ENCODE measurements around the gene KLHL2.
"Not testable (repeated sequence)": the region's sequence is repeated elsewhere in the genome, so short reads cannot be mapped to it uniquely, and the experiment has no call there.

The KLHL2 gene

DNA sequence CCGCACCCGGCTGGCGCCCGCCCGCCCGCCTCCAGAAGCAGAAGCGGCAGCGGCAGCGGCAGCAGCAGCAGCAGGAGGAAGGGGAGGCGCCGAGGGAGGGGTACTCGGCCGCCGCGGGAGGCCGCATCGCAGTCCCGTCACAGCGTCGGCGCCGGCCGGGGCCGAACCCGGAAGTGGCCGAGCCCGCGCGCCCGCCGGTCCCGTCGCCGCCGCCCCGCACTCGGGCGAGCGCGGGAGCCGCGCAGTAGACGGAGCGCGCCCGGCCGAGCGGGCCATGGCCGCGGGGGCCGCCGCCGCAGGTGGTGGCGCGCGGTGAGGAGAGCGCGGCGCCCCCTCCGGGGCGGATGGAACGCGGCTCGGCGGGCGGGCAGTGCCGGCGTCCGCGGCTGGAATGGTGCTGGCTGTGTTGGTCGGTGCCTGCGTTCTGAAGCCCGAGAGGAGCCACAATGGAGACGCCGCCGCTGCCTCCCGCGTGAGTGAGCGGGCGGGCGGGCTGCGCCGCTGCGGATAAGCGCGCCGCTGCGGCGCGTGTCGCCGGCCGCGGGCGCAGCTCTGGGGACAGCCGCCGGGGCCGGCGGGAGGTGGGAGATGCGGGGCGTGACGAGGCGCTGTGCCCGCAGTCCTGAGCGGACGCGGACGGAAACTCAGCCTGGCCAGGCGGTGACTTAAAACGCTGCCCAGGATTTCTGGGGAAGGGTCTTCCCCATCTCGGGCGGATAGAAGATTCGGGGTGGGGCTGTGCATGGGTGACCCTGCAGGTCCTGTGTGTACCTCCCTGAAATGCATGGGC is at the start of gene KLHL2:
TSS of gene KLHL2 (plus strand) at position 131 of the 790 bp plus-strand sequence. CDS start at position 447, 316 bp downstream.
- DNase-seq: peak; percentile 73 to 83

DNA sequence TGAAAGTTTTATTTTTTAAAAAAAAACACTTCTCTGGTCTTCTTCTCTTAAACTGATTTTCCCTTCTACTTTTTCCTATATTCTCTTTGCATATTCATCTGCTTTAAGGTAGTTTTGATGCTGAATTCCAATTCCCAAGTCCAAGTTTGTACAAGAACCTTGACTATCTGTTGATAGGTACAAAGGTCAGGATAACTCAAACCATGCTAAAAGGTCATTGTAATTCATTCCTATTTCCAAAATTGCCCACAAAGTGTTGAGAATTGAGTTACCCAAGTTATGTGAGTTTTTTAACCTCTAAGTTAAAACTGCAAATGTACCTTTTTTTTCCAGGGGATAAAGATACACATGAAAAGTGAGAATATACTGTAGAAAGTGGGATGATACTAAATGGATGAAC is 48.6 kb upstream of the KLHL2 start:
- DNase-seq: no peak

GRCh38 chr4:165164257-165164656 is 43.1 kb upstream of the KLHL2 start:
- DNase-seq: no peak

- not testable (repeated sequence) for DNase-seq
Observed at GRCh38 chr4:165166872-165167271, 40.5 kb upstream of the KLHL2 start.

DNA sequence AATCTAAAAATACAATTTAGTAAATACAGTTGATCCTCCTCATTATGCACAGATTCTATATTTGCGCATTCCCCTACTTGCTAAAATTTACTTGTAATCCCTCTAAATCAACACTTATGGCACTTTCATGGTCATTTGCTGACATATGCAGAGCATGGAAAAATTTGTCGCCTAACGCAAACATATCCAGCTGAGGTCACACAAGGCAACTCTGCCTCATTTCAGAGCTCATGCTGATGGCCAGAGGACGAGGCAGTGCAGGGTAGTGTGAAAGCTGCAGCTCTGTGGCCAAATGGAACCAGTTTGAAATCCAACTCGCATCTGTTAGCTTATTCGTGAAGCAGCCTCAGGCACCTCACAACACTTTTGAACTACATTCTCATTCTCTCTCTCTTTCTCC is 39.7 kb upstream of the KLHL2 start:
- no peak for DNase-seq

DNA sequence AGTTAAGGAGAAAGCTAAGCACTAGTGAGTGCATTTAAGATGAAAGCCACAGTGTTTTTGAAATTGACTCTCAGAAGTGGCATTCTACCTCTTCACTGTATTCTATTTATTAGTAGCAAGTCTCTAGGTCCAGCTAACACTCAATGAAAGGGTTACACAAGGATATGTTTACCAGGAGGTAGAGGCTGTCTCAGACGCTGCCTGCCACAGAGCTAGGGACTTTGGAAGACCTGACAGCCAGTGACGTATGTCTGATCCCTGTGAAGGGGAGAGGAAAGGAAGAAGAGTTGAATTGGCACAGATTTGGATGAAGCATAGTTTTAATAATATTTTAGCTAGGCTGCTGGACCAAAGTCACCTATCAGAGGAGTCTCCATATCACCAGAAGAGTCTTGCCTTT is 36.5 kb upstream of the KLHL2 start:
- DNase-seq: no peak

DNA sequence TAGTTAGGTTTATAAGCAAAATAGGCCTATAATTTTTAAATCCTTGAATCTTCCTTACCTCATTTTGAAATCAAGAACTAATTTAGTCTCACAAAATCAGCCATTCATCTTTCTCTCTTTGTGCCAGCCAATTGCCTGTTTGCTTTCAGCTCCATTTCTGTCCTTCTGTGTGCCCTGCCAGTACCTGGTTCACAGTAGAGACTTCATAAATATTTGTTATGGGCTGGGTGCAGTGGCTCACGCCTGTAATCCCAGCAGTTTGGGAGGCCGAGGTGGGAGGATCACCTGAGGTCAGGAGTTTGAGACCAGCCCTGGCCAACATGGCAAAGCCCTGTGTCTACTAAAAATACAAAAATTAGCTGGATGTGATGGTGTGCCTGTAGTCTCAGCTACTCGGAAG is 31.9 kb upstream of the KLHL2 start:
- not testable (repeated sequence) for DNase-seq

GRCh38 chr4:165175879-165176278 is 31.5 kb upstream of the KLHL2 start:
- no peak for DNase-seq

DNA sequence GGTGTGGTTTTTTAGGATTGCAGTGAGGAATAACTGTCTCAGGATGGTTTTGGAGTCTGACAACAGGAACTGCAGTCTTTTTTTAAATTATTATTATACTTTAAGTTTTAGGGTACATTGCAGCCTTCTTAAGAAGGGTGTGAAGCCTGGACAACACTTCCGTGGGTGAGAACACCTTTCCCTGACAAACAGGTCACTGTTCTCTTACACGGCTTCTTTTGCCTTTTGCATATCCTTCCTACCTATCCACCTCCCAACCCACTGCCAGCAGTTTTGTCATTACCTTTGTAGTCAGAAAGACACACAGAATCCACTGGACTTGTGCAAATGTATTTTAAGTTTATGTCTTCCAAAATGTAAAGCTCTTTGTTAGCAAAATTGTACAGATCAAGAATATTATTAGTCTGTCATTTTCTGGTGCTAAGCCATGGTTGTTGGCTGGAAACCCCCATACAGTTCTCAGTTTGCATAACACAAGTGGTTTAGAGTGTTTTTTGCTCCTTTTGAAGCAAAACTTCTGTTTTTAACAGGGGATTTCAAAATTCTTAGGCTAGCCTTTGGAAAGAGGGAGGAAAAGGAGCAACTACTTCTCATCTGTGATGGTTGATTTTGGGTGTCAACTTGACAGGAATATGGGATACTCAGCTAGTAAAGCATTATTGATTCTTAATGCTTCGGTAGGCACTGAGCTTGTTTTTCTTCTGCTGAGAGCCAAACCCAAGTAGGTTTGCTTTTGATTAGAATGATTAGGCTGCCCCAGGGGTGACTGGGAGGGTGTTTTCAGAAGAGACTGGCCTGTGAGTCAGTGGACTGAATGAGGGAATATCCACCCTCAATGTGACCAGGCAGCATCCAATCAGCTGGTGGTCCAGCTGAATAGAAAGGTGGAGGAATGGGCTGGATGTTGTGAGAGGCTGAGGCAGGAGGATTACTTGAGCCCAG is 29.4 kb upstream of the KLHL2 start:
- no peak for DNase-seq

DNA sequence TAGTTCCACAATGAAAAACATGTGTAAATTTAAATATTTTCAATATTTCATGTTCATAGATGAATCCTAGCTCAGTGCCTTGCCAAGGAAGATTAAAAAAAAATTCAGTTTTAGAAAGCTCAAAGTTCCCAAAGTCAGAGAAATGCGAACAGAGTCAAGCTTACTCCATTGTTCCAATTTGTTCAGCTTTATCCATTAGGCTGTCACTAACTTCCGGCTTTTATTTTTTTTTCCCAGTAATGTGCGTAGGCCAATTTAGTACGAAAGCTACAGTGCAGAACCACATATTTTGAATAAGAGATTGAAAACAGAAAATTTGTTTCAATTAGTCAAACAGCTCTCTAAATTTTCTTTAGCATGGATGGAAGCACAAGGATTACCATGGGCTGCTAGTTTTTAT is 23.1 kb upstream of the KLHL2 start:
- no peak for DNase-seq

DNA sequence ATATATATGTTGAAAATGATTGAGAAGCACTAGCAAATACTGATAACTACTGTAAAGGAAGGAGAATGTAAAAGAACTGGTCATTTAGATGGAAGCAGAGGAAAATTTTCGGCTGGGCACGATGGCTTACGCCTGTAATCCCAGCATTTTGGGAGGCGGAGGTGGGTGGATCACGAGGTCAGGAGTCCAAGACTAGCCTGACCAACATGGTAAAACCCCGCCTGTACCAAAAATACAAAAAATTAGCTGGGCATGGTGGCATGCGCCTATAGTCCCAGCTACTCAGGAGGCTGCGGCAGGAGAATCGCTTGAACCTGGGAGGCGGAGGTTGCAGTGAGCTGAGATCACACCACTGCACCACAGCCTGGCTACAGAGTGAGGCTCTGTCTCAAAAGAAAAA is 22.4 kb upstream of the KLHL2 start:
- not testable (repeated sequence) for DNase-seq

DNA sequence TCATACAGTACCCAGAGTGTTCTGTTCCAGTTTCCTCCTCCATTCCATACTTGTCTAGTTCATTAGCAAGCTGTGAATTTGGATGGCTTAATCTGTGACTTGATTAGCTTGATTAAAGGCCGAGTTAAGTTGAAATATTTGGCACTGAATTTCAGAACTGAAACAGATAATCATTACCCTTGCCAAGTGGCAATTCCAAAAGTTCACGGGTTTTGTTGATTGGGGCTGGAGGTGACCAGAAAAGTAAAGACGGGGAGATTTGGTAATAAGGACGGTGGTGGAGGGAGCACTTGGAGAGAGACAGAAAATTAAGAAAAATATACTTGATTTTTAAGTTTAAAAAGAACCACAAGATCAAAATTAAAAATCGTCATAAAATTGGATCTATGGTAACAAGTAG is 21.9 kb upstream of the KLHL2 start:
- DNase-seq: no peak

- DNase-seq: no peak
Observed at GRCh38 chr4:165190591-165191347, 16.6 kb upstream of the KLHL2 start.

DNA sequence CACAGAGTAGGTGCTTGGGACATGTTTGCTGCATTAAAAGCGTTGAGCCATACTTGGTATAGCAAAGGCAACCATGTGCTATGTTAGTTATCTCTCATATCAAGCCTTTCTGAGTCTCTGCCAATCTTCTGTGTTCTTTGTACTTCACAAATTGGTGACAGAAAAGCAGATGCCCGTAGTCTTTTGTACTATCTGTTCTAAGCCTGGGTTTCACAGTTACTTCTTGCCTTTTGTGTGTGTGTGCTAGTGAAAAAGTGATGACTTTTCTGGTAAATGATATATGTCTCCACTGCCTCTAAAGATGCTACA is 16.1 kb upstream of the KLHL2 start:
- DNase-seq: no peak

- DNase-seq: no peak
Observed at GRCh38 chr4:165191814-165192499, 15.4 kb upstream of the KLHL2 start.

DNA sequence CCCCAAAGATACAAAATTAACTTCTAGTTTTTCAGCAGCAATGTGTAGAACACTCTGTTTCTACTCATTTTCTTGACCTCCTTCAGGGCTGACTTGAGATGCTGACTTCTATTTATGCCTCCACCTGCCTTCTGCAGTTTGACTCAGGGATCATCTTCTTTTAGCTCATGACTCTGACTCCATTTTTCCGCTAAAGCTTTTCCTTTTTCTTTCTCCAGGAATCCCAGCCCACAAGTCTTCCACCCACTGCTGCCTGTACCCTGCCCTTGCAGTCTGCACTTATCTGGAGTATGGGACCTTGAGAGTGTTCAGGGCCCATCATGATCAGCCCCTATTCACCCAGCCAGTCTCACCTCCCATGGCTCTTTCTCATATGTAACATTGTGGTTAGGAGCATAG is 14.9 kb upstream of the KLHL2 start:
- DNase-seq: no peak

- no peak for DNase-seq
Observed at GRCh38 chr4:165192956-165193355, 14.4 kb upstream of the KLHL2 start.

GRCh38 chr4:165194368-165194767 is 13.0 kb upstream of the KLHL2 start:
- DNase-seq: no peak

GRCh38 chr4:165198329-165198728 is 9.0 kb upstream of the KLHL2 start:
- DNase-seq: no peak

DNA sequence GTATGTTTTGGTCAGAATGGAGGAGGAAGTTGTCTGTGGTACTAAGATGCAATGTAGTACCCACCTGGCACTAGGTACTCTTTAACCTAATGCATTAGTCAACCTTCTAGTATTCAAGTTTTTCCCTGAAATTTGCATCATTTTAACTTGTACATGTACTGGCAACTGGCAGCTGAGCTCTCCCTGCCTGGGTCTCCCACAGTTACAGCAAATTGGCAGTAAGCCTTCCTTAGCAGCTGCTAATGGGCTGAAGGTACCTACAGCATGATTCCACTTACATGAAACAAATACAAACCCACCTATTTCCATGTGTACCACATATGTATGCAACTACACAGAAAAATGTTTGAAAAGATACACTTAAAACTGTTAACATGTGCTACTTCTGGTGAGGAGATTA is 8.1 kb upstream of the KLHL2 start:
- DNase-seq: no peak

DNA sequence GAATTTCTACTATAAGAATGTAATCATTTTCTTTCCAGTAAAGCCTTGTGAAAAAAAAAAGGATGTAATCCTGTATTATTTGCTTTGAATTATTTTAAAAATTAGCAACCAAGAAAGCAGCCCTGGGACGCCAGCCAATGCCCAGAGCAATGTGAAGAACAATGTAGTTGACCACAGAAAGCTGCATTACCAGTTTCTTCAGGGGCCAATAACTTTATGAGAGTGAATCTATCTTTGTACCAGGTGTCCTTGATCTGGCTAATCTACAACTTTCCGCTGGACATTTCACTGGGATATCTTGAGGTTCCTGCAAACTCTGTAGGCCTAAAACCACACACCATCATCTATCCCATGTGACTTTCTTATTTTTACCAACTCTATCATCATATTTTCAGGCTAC is 7.6 kb upstream of the KLHL2 start:
- DNase-seq: no peak

DNA sequence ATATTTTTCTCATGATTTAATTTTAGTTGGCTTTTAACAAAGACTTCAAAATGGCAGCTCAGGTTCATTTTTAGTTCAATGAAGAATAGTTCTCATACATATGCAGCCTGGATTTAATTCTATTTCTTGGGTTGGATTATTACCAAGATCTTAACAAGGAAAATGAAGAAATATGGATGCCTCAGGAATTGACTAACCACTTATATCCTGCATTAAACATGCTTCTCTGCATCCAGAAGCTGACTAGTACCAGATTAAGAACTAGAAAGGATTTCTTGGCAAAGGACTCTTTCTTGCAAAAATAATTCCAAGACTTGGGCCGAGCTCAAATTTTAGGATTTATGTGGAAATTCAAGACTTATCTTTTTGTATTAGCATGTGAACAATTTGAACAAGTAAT is 5.6 kb upstream of the KLHL2 start:
- DNase-seq: no peak
